IMR-90 (cell line): ENCODE results near the gene SPTLC2. TPM values are rescaled to one million over a fixed set of nuclear protein-coding genes. Genes with fewer than 3 reads are reported as not detected.

ENCODE experiments used
- ATAC-seq: fragments of 200-7000 bp; cut with Tn5 transposase; 2 replicates; pipeline ENCODE4 v1.9.1; 2020; ENCODE audit warnings: low read depth, mild to moderate bottlenecking, moderate library complexity
- BruUV-seq: library from RNA; stranded (reverse); fragments of 400-500 nt; replicated peaks from 2 replicates; lab custom pipeline; 2021; lab: Mats Ljungman, UMichigan
- CTCF ChIA-PET: fragments of 300-600 bp; formaldehyde crosslinking; extraction: SDS; loops from one replicate; lab custom pipeline; 2021; ENCODE audit warnings: antibody characterized with exemption; lab: Yijun Ruan, JAX
- POLR2A ChIA-PET: fragments of 300-600 bp; sonication (Branson Sonifier 250); formaldehyde crosslinking; loops from one replicate; lab custom pipeline; 2022; ENCODE audit warnings: antibody characterized with exemption; ENCODE audit not compliant: unreplicated experiment; lab: Charles Lee
- DNase-seq: peaks from one replicate; pipeline ENCODE4 v3.0.0; 2013
- H2AFZ ChIP-seq: replicated peaks from 2 replicates; pipeline ENCODE3; 2013; ENCODE audit warnings: low read length, mild to moderate bottlenecking; ENCODE audit not compliant: poor library complexity
- H2AK5ac ChIP-seq: 2 replicates; pipeline ENCODE4 v1.6.1; 2013; ENCODE audit warnings: low read depth, low read length, inconsistent platforms
- H2AK9ac ChIP-seq: replicated peaks from 2 replicates; pipeline ENCODE3; 2013; ENCODE audit warnings: mild to moderate bottlenecking, low read depth, low read length, moderate library complexity; ENCODE audit not compliant: poor library complexity
- H2BK120ac ChIP-seq: 2 replicates; pipeline ENCODE4 v1.6.1; 2013; ENCODE audit warnings: low read depth, low read length, inconsistent platforms
- H2BK15ac ChIP-seq: 3 replicates; pipeline ENCODE4 v1.6.1; 2013; ENCODE audit warnings: low read depth, low read length, inconsistent platforms
- H2BK20ac ChIP-seq: 2 replicates; pipeline ENCODE4 v1.6.1; 2013; ENCODE audit warnings: low read depth, mild to moderate bottlenecking, inconsistent platforms, low read length, moderate library complexity
- H2BK5ac ChIP-seq: 2 replicates; pipeline ENCODE4 v1.6.1; 2013; ENCODE audit warnings: mild to moderate bottlenecking, low read depth, low read length, inconsistent platforms; ENCODE audit not compliant: poor library complexity, severe bottlenecking
- H3K14ac ChIP-seq: replicated peaks from 2 replicates; pipeline ENCODE4 v1.6.1; 2013; ENCODE audit warnings: low read depth, low read length, inconsistent platforms
- H3K18ac ChIP-seq: 2 replicates; pipeline ENCODE4 v1.6.1; 2013; ENCODE audit warnings: low read depth, low read length, control low read depth
- H3K23ac ChIP-seq: 2 replicates; pipeline ENCODE4 v1.6.1; 2013; ENCODE audit warnings: low read depth, low read length, inconsistent platforms
- H3K27ac ChIP-seq: 2 replicates; pipeline ENCODE4 v1.5.1; 2013; ENCODE audit warnings: mild to moderate bottlenecking, control low read depth, low read length; ENCODE audit not compliant: insufficient read depth
- H3K27me3 ChIP-seq: 2 replicates; pipeline ENCODE4 v1.6.1; 2013; ENCODE audit warnings: low read length; ENCODE audit not compliant: control insufficient read depth, insufficient read depth
- H3K36me3 ChIP-seq: 2 replicates; pipeline ENCODE4 v1.6.1; 2013; ENCODE audit warnings: low read length, mixed read lengths; ENCODE audit not compliant: control insufficient read depth, insufficient read depth
- H3K4ac ChIP-seq: 2 replicates; pipeline ENCODE4 v1.6.1; 2013; ENCODE audit warnings: low read depth, low read length, inconsistent platforms
- H3K4me1 ChIP-seq: 2 replicates; pipeline ENCODE4 v1.6.1; 2013; ENCODE audit warnings: low read length, mixed read lengths; ENCODE audit not compliant: control insufficient read depth, insufficient read depth
- H3K4me2 ChIP-seq: 2 replicates; pipeline ENCODE4 v1.6.1; 2013; ENCODE audit warnings: low read depth, mild to moderate bottlenecking, control low read depth, low read length, moderate library complexity
- H3K4me3 ChIP-seq: 2 replicates; pipeline ENCODE4 v1.5.1; 2013; ENCODE audit warnings: low read depth, mild to moderate bottlenecking, control low read depth, low read length, moderate library complexity; ENCODE audit not compliant: insufficient read depth
- H3K56ac ChIP-seq: 2 replicates; pipeline ENCODE4 v1.6.1; 2013; ENCODE audit warnings: low read length, inconsistent platforms; ENCODE audit not compliant: insufficient read depth; ENCODE audit errors: extremely low read depth
- H3K79me1 ChIP-seq, 2 experiments: 2 replicates each; pipeline ENCODE4 v1.6.1; 2013; ENCODE audit warnings: low read length in 2 of 2, inconsistent platforms in 1 of 2, low read depth in 1 of 2
- H3K9ac ChIP-seq: 2 replicates; pipeline ENCODE4 v1.6.1; 2013; ENCODE audit warnings: low read depth, low read length, control low read depth
- H3K9me1 ChIP-seq: 2 replicates; pipeline ENCODE4 v1.6.1; 2013; ENCODE audit warnings: low read length, inconsistent platforms; ENCODE audit not compliant: insufficient read depth
- H3K9me3 ChIP-seq: 2 replicates; pipeline ENCODE4 v1.6.1; 2013; ENCODE audit warnings: low read length; ENCODE audit not compliant: control insufficient read depth, insufficient read depth
- H4K20me1 ChIP-seq: 2 replicates; pipeline ENCODE4 v1.6.1; 2013; ENCODE audit warnings: low read length, inconsistent platforms; ENCODE audit not compliant: insufficient read depth
- H4K5ac ChIP-seq: 2 replicates; pipeline ENCODE4 v1.6.1; 2013; ENCODE audit warnings: mild to moderate bottlenecking, low read depth, low read length, control low read depth
- H4K8ac ChIP-seq, 2 experiments: 2 replicates each; pipeline ENCODE4 v1.6.1; 2013; ENCODE audit warnings: low read depth in 2 of 2, low read length in 2 of 2, control low read depth in 1 of 2, inconsistent platforms in 1 of 2
- H4K91ac ChIP-seq: 2 replicates; pipeline ENCODE4 v1.6.1; 2013; ENCODE audit warnings: low read depth, low read length, inconsistent platforms; ENCODE audit not compliant: insufficient read depth
- BHLHE40 ChIP-seq: fragments of 150-350 bp; IDR thresholded peaks from 2 replicates; pipeline ENCODE4 v1.6.1; 2016; ENCODE audit warnings: mild to moderate bottlenecking, low read depth, low read length
- CEBPB ChIP-seq: IDR thresholded peaks from 2 replicates; pipeline ENCODE4 v1.6.1; 2012; ENCODE audit warnings: low read depth, low read length, improper control_type of control experiment
- CHD1 ChIP-seq: IDR thresholded peaks from 2 replicates; pipeline ENCODE4 v1.6.1; 2012; ENCODE audit warnings: low read depth, low read length, improper control_type of control experiment
- FOS ChIP-seq: fragments of 150-350 bp; IDR thresholded peaks from 2 replicates; pipeline ENCODE4 v1.6.1; 2016; ENCODE audit warnings: low read depth, low read length
- MAFK ChIP-seq: IDR thresholded peaks from 2 replicates; pipeline ENCODE4 v1.6.1; 2012; ENCODE audit warnings: low read depth, low read length, improper control_type of control experiment
- MAZ ChIP-seq: IDR thresholded peaks from 2 replicates; pipeline ENCODE4 v1.6.1; 2012; ENCODE audit warnings: low read depth, mild to moderate bottlenecking, low read length, improper control_type of control experiment, moderate library complexity, borderline replicate concordance
- MXI1 ChIP-seq: IDR thresholded peaks from 2 replicates; pipeline ENCODE4 v1.6.1; 2012; ENCODE audit warnings: low read depth, mild to moderate bottlenecking, low read length, moderate library complexity, borderline replicate concordance
- NFE2L2 ChIP-seq: fragments of 150-350 bp; IDR thresholded peaks from 2 replicates; pipeline ENCODE4 v1.6.1; 2016; ENCODE audit warnings: low read depth, mild to moderate bottlenecking, low read length
- POLR2A ChIP-seq: IDR thresholded peaks from 2 replicates; pipeline ENCODE4 v1.6.1; 2012; ENCODE audit warnings: mild to moderate bottlenecking, low read depth, low read length
- RAD21 ChIP-seq: IDR thresholded peaks from 2 replicates; pipeline ENCODE4 v1.6.1; 2012; ENCODE audit warnings: low read length, improper control_type of control experiment
- RCOR1 ChIP-seq: IDR thresholded peaks from 2 replicates; pipeline ENCODE4 v1.6.1; 2012; ENCODE audit warnings: mild to moderate bottlenecking, low read length, improper control_type of control experiment; ENCODE audit not compliant: insufficient replicate concordance
- RFX5 ChIP-seq: IDR thresholded peaks from 2 replicates; pipeline ENCODE4 v1.8.0; 2012; ENCODE audit warnings: low read depth, mild to moderate bottlenecking, low read length, moderate library complexity
- SMC3 ChIP-seq: fragments of 150-350 bp; IDR thresholded peaks from 2 replicates; pipeline ENCODE4 v1.6.1; 2016; ENCODE audit warnings: low read depth, mild to moderate bottlenecking, antibody characterized with exemption, low read length, moderate library complexity
- USF2 ChIP-seq: fragments of 150-350 bp; IDR thresholded peaks from 2 replicates; pipeline ENCODE4 v1.6.1; 2017; ENCODE audit warnings: mild to moderate bottlenecking, antibody characterized with exemption, low read length, low read depth
- WGBS, 2 experiments: methylation state at CpG; one replicate each; pipeline versions ENCODE4 v1.1.5 to v1.1.7; 2013; ENCODE audit warnings: missing lambda C conversion rate in 2 of 2; ENCODE audit not compliant: insufficient read length in 1 of 2; ENCODE audit errors: extremely low coverage in 2 of 2; 5-methylcytosine and 5-hydroxymethylcytosine counted together
- dilution Hi-C: fragments of 300-500 bp; cut with HindIII; formaldehyde crosslinking; loops from one replicate; pipeline ENCODE4 v1.14.3; 2018; ENCODE audit warnings: low sequenced_read_pairs; ENCODE audit not compliant: unreplicated experiment
- in situ Hi-C: fragments of 300-500 bp; cut with MboI; formaldehyde crosslinking; loops from 3 replicates; pipeline ENCODE4 v1.14.3; 2019; ENCODE audit warnings: low sequenced_read_pairs, inconsistent platforms, mixed read lengths
- intact Hi-C: fragments of 100-400 bp; cut with micrococcal nuclease; formaldehyde crosslinking; loops from 2 replicates; pipeline ENCODE4 v1.10.0; 2022
- polyA plus RNA-seq, 3 experiments: library from polyadenylated mRNA; depleted of rRNA; stranded (reverse); fragments of >200 nt; gene quantifications; 2 replicates each; pipeline ENCODE4 v1.2.3, GENCODE V29; 2012; ENCODE audit warnings: low replicate concordance in 1 of 3
- total RNA-seq: library from RNA; depleted of rRNA; stranded (reverse); fragments of >200 nt; gene quantifications from 2 replicates; pipeline ENCODE4 v1.2.3, GENCODE V29; 2012
- TF ChIP-seq, protein P1 (sequence below): conservative IDR thresholded peaks from 2 replicates; pipeline ENCODE4 v1.5.1; 2012; ENCODE audit warnings: mild to moderate bottlenecking, low read depth, low read length, improper control_type of control experiment
- TF ChIP-seq, protein P2 (sequence below): fragments of 150-350 bp; IDR thresholded peaks from 2 replicates; pipeline ENCODE4 v1.6.1; 2016; ENCODE audit warnings: low read depth, mild to moderate bottlenecking, low read length, moderate library complexity, borderline replicate concordance

The SPTLC2 gene
- total and polyA plus RNA-seq, 2 of the 4 experiments (the other 2 are of a cell fraction) = 22.6 to 68.3 TPM

DNA sequence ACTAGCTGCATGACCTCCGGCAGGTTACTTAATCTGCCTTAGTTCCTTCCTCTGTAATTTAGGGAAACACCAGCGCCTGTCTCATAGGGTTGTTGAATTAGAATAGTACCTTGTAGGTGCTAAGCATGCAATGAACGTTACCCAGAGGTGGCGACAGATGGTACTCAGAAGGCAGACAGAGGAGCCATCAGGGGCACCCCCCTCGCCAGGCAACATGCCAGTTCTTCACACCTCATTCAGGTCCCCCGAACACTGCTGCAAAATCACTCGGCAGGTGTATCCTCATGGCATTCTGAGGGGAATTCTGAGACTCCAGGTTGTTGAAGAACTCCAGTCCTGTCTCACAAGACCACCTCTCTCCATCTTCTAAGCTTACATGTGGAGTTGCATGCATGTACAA lies 127.9 kb downstream of the SPTLC2 start:
- POLR2A ChIA-PET = no interaction called here

More for the DNA sequence above, 127.9 kb downstream of the SPTLC2 start:
- no peak overlapping the region for H2BK5ac ChIP-seq
- H3K23ac ChIP-seq = no peak overlapping the region
- H2AFZ ChIP-seq = no peak overlapping the region
- no peak overlapping the region for H4K8ac ChIP-seq
- H2BK15ac ChIP-seq = no peak overlapping the region
- H3K27me3 ChIP-seq = peaks cover 5% of the 10 kb centered on the region; the same call in 1 of the 2 replicates
- no peak overlapping the region for H3K9ac ChIP-seq
- H3K4me2 ChIP-seq = no peak overlapping the region
- dilution Hi-C loops (no loop called here), in situ Hi-C loops (no loop called here), intact Hi-C loops (no loop called here)
- H2BK120ac ChIP-seq = no peak overlapping the region
- peaks cover 3% of the 10 kb centered on the region; the same call in 1 of the 2 replicates for H3K9me1 ChIP-seq
- no peak overlapping the region for H2AK9ac ChIP-seq
- DNase-seq (no peak), ATAC-seq (no peak)
- H3K4ac ChIP-seq = no peak overlapping the region
- WGBS, 2 experiments = no CpG with 5 or more reads among the region's 7 CpGs
- CTCF ChIA-PET = no interaction called here
- H3K79me1 ChIP-seq = no peaks in the 10 kb centered on the region
- H3K4me3 ChIP-seq = no peak overlapping the region
- TF ChIP-seq BHLHE40 (no peak), USF2 (no peak), POLR2A (no peak), MAZ (no peak), NFE2L2 (no peak), RAD21 (no peak), RFX5 (no peak), SMC3 (no peak), MAFK (no peak), CHD1 (no peak), RCOR1 (no peak), MXI1 (no peak), CEBPB (no peak), FOS (no peak)
- TF ChIP-seq, protein P1, sequence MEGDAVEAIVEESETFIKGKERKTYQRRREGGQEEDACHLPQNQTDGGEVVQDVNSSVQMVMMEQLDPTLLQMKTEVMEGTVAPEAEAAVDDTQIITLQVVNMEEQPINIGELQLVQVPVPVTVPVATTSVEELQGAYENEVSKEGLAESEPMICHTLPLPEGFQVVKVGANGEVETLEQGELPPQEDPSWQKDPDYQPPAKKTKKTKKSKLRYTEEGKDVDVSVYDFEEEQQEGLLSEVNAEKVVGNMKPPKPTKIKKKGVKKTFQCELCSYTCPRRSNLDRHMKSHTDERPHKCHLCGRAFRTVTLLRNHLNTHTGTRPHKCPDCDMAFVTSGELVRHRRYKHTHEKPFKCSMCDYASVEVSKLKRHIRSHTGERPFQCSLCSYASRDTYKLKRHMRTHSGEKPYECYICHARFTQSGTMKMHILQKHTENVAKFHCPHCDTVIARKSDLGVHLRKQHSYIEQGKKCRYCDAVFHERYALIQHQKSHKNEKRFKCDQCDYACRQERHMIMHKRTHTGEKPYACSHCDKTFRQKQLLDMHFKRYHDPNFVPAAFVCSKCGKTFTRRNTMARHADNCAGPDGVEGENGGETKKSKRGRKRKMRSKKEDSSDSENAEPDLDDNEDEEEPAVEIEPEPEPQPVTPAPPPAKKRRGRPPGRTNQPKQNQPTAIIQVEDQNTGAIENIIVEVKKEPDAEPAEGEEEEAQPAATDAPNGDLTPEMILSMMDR = no peak
- TF ChIP-seq, protein P2, sequence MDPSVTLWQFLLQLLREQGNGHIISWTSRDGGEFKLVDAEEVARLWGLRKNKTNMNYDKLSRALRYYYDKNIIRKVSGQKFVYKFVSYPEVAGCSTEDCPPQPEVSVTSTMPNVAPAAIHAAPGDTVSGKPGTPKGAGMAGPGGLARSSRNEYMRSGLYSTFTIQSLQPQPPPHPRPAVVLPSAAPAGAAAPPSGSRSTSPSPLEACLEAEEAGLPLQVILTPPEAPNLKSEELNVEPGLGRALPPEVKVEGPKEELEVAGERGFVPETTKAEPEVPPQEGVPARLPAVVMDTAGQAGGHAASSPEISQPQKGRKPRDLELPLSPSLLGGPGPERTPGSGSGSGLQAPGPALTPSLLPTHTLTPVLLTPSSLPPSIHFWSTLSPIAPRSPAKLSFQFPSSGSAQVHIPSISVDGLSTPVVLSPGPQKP = no peak
- no peak overlapping the region for H4K91ac ChIP-seq
- no peaks in the 10 kb centered on the region for H3K9me3 ChIP-seq
- no peak overlapping the region for H3K27ac ChIP-seq
- H2AK5ac ChIP-seq = no peak overlapping the region
- H3K18ac ChIP-seq = no peak overlapping the region
- no peaks in the 10 kb centered on the region for H3K36me3 ChIP-seq
- no peaks in the 10 kb centered on the region for H3K4me1 ChIP-seq
- H4K5ac ChIP-seq = no peak overlapping the region
- no peaks in the 10 kb centered on the region for H4K20me1 ChIP-seq
- H3K14ac ChIP-seq = no peak overlapping the region
- no peak overlapping the region for H2BK20ac ChIP-seq
- H3K56ac ChIP-seq = no peak overlapping the region
- BruUV-seq = no TSS peak
